ENCODE results near the gene MCAM.
A peak's percentile ranks its signal among the peaks of the same experiment; 100 is the strongest.

Gene MCAM

GRCh38 chr11:119316729-119317591 is at the start of gene MCAM:
Gene MCAM (minus strand): TSS chr11:119317130. CDS start chr11:119317101, 29 bp downstream.
- peak; percentile 36 for DNase-seq

GRCh38 chr11:119365071-119365591 is 48.2 kb upstream of the MCAM start:
- DNase-seq, result no peak

- peak; percentile 74 for DNase-seq
Measured at GRCh38 chr11:119363851-119364590, 47.1 kb upstream of the MCAM start.

- DNase-seq, result no peak
Measured at GRCh38 chr11:119363081-119363850, 46.3 kb upstream of the MCAM start.

GRCh38 chr11:119362741-119363080 is 45.8 kb upstream of the MCAM start:
- DNase-seq, result no peak

- DNase-seq, result no peak
Measured at GRCh38 chr11:119361941-119362725, 45.2 kb upstream of the MCAM start.

- DNase-seq, result peak; percentile 74
Measured at GRCh38 chr11:119361056-119361787, 44.3 kb upstream of the MCAM start.

GRCh38 chr11:119359365-119360214 is 42.7 kb upstream of the MCAM start:
- no peak for DNase-seq

GRCh38 chr11:119357074-119357473 is 40.1 kb upstream of the MCAM start:
- DNase-seq, result no peak

- peak; percentile 82 for DNase-seq
Measured at GRCh38 chr11:119356349-119357031, 39.6 kb upstream of the MCAM start.

GRCh38 chr11:119355091-119355843 is 38.3 kb upstream of the MCAM start:
- DNase-seq, result no peak

GRCh38 chr11:119352857-119353260 is 35.9 kb upstream of the MCAM start:
- no peak for DNase-seq

GRCh38 chr11:119351232-119351631 is 34.3 kb upstream of the MCAM start:
- DNase-seq, result no peak

GRCh38 chr11:119350302-119350701 is 33.4 kb upstream of the MCAM start:
- DNase-seq, result no peak

- DNase-seq, result no peak
Measured at GRCh38 chr11:119347940-119348605, 31.1 kb upstream of the MCAM start.

GRCh38 chr11:119347242-119347641 is 30.3 kb upstream of the MCAM start:
- no peak for DNase-seq

GRCh38 chr11:119346605-119347004 is 29.7 kb upstream of the MCAM start, which contains the start of gene MFRP:
Gene MFRP (minus strand): TSS chr11:119346705. CDS start chr11:119346513, 192 bp downstream.
- DNase-seq, result no peak

- DNase-seq, result no peak
Measured at GRCh38 chr11:119345685-119346084, 28.8 kb upstream of the MCAM start.

All from stimulated activated CD8-positive, alpha-beta memory T cell treated with anti-CD3 and anti-CD28 coated beads, Interleukin-4, amount 100 ng/mL, for 48 hours (primary cell).